Duodenal mucosa (tissue), 2 donors: ENCODE results near the gene ID2.

ENCODE experiments used
- H3K27ac ChIP-seq: one replicate; pipeline ENCODE4 v1.7.0; 2013; ENCODE audit warnings: low read depth, low read length
- H3K27me3 ChIP-seq, 2 donors: one replicate each; pipeline ENCODE4 v1.7.0; 2013; ENCODE audit warnings: low read length in 2 of 2, control low read depth in 1 of 2; ENCODE audit not compliant: insufficient read depth in 2 of 2, control insufficient read depth in 1 of 2
- H3K36me3 ChIP-seq, 2 donors: one replicate each; pipeline ENCODE4 v1.7.0; 2013; ENCODE audit warnings: low read length in 2 of 2, control low read depth in 1 of 2; ENCODE audit not compliant: insufficient read depth in 2 of 2, control insufficient read depth in 1 of 2
- H3K4me1 ChIP-seq, 2 donors: one replicate each; pipeline ENCODE4 v1.7.0; 2013; ENCODE audit warnings: low read length in 2 of 2, control low read depth in 1 of 2; ENCODE audit not compliant: insufficient read depth in 2 of 2, control insufficient read depth in 1 of 2
- H3K4me3 ChIP-seq, 2 donors: one replicate each; pipeline ENCODE4 v1.7.0; 2013; ENCODE audit warnings: low read length in 2 of 2, low read depth in 1 of 2
- H3K9ac ChIP-seq, 2 donors: one replicate each; pipeline ENCODE4 v1.7.0; 2013; ENCODE audit warnings: low read length in 2 of 2, low read depth in 1 of 2
- H3K9me3 ChIP-seq, 2 donors: one replicate each; pipeline ENCODE4 v1.7.0; 2013; ENCODE audit warnings: low read length in 2 of 2, control low read depth in 1 of 2; ENCODE audit not compliant: control insufficient read depth in 1 of 2

The ID2 gene

GRCh38 chr2:8648441-8649213, 33.2 kb upstream of the ID2 start:
- Histone ChIP-seq H3K27ac (no peak overlapping the region), H3K9me3 (no peaks in the 10 kb centered on the region), H3K36me3 (no peaks in the 10 kb centered on the region), H3K27me3 (no peaks in the 10 kb centered on the region), H3K4me3 (no peak overlapping the region), H3K9ac (no peak overlapping the region), H3K4me1 (no peaks in the 10 kb centered on the region)

DNA sequence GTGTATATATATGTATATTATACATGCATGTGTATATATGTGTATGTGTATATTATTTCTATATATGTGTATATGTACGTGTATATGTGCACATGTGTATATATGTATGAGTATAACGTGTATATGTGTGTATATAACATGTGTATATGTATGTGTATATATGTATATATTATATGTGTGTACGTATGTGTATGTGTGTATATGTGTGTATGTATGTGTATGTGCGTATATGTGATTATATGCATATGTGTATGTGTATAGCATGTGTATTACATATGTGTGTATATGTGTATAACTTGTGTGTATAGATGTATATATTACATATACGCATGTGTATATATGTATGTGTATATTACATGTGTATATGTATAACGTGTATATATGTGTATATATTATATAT, 32.1 kb upstream of the ID2 start:
- Histone ChIP-seq H3K27me3 (no peaks in the 10 kb centered on the region), H3K9me3 (no peaks in the 10 kb centered on the region), H3K4me1 (no peaks in the 10 kb centered on the region), H3K4me3 (no peak overlapping the region), H3K27ac (no peak overlapping the region), H3K36me3 (no peaks in the 10 kb centered on the region), H3K9ac (no peak overlapping the region)

DNA sequence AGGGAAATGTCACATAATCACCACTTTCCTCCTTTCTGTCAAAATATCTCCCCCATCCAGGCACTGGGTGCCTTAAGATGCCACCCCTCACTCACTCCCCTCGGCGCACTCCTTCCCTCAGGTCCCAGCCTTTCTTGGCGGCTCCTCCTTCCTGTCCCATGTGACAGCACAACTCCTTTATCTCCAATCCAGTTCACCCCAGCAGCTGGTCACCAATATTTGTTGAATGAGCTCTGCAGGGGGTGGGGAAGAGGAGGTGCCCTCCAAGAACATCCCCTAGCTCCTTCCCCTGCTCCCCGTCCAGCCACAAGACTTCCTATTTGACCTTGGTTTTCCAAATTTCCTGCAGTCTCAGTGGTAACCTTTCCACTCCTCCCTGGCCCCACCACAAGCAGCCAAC, 31.6 kb upstream of the ID2 start:
- no peaks in the 10 kb centered on the region for H3K4me1 ChIP-seq
- no peak overlapping the region for H3K27ac ChIP-seq
- no peaks in the 10 kb centered on the region for H3K36me3 ChIP-seq
- no peaks in the 10 kb centered on the region for H3K27me3 ChIP-seq
- no peaks in the 10 kb centered on the region for H3K9me3 ChIP-seq
- H3K9ac ChIP-seq = no peak overlapping the region
- no peak overlapping the region for H3K4me3 ChIP-seq

GRCh38 chr2:8652774-8653426, 29.0 kb upstream of the ID2 start:
- no peaks in the 10 kb centered on the region for H3K36me3 ChIP-seq
- H3K9me3 ChIP-seq = no peaks in the 10 kb centered on the region
- no peak overlapping the region for H3K27ac ChIP-seq
- H3K27me3 ChIP-seq = no peaks in the 10 kb centered on the region
- no peaks in the 10 kb centered on the region for H3K4me1 ChIP-seq
- no peak overlapping the region for H3K9ac ChIP-seq
- no peak overlapping the region for H3K4me3 ChIP-seq

DNA sequence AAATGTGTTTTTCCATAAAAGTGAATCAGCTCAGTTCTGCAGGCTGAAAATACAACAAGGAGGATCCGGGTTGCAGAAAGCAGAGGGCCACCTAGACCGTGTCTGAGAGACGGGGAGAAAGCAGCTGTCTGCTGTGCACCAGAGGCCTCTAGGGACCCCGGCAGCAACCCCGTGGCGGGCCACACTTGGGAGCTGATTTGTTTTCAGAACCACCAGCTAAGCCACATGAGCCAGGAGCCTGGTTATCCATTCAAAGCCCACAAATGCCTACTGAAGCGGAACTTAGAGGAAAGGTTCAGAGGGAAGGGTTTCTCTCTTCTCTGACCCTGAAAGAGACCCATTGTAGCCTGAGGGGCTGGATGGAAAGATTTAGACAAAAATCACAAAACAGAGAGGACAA, 28.4 kb upstream of the ID2 start:
- Histone ChIP-seq H3K4me3 (no peak overlapping the region), H3K4me1 (no peaks in the 10 kb centered on the region), H3K27ac (no peak overlapping the region), H3K27me3 (no peaks in the 10 kb centered on the region), H3K36me3 (no peaks in the 10 kb centered on the region), H3K9ac (no peak overlapping the region), H3K9me3 (no peaks in the 10 kb centered on the region)

DNA sequence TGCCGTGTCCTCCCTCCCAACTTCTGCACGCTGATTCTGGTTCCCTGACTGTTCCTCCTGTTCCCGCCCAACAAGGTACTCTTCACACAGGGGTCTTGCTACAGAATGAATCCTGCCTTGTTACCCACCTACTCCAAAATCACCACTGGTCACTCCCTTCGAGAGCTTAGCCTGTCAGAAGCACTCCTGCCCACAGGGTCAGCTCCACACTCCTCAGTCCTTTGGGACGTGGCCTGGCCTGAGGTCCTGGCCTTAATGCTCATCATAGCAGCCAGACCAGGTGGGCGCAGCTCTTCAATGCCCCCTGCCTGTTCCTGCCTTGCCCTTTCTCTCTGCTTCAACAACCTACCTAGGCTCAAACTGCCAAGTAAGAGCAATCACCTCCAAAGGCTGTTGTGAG, 27.8 kb upstream of the ID2 start:
- Histone ChIP-seq H3K27me3 (no peaks in the 10 kb centered on the region), H3K27ac (no peak overlapping the region), H3K4me1 (no peaks in the 10 kb centered on the region), H3K9me3 (no peaks in the 10 kb centered on the region), H3K9ac (no peak overlapping the region), H3K4me3 (no peak overlapping the region), H3K36me3 (no peaks in the 10 kb centered on the region)

- Histone ChIP-seq H3K4me1 (no peaks in the 10 kb centered on the region), H3K27ac (no peak overlapping the region), H3K4me3 (no peak overlapping the region), H3K27me3 (peaks cover 0 to 3% of the 10 kb centered on the region in 2 donors), H3K9me3 (no peaks in the 10 kb centered on the region), H3K9ac (no peak overlapping the region), H3K36me3 (no peaks in the 10 kb centered on the region)
Measured at GRCh38 chr2:8654483-8654882, 27.4 kb upstream of the ID2 start.

DNA sequence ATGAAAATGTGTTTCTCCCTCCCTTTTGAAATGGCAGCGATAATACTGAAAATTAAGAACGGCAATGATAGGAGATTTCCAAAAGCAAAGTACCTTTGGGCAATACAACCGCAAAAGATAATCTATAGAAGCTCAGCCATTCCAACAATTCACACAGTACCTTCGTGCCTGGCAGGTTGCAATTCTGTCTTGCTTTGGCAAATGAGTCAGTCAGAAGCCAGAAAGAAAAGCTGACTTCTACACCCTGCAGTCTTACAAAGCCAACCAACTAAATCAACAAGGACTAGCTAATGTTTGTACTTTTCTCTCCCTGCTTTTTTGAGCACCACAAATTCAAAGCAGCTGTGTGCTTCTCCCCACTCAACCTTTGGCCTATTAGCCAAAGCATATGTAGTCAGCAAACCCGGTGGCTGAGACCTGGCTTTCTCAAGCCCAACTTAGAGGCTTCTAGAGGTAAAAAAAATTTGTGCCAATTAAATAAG, 25.7 kb upstream of the ID2 start:
- H3K4me3 ChIP-seq = no peak overlapping the region
- H3K9ac ChIP-seq = no peak overlapping the region
- H3K9me3 ChIP-seq = no peaks in the 10 kb centered on the region
- no peaks in the 10 kb centered on the region for H3K36me3 ChIP-seq
- H3K4me1 ChIP-seq = no peaks in the 10 kb centered on the region
- peaks cover 0 to 6% of the 10 kb centered on the region in 2 donors for H3K27me3 ChIP-seq
- no peak overlapping the region for H3K27ac ChIP-seq

- Histone ChIP-seq H3K36me3 (no peaks in the 10 kb centered on the region), H3K9me3 (no peaks in the 10 kb centered on the region), H3K27me3 (peaks cover 0 to 6% of the 10 kb centered on the region in 2 donors), H3K4me1 (no peaks in the 10 kb centered on the region), H3K27ac (no peak overlapping the region), H3K9ac (no peak overlapping the region), H3K4me3 (no peak overlapping the region)
Measured at GRCh38 chr2:8656811-8657210, 25.0 kb upstream of the ID2 start.

DNA sequence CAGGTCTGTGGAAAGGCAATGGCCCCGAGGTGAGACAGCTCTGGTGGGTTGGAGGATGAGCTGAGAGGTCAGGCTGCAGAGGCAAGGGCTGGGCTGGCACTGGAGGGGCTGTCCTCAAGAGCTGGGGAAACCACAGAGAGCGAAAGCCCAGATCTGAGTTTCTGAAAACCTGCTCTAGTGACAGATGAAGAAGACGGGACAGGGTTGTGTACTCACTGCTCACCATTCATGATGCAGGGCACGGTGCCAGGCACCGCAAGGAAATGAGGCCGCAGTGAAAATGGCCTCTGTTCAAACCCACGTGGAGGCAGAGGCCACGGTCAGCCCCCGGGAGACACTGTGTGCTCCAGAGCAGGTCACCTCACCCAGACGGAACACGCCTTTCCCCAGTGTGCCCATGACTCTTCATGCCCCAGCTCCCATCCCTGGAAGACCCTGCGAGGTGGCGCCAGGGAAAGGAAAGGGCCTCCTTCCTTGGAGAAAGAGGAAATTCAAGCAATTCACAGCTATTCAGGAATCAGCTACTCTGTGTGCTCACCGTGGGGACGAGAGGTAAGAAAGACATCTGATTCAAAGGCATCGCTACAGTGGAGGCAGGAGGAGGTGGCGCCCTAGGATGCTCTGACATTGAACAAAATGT, 24.3 kb upstream of the ID2 start:
- peaks cover 0 to 6% of the 10 kb centered on the region in 2 donors for H3K27me3 ChIP-seq
- H3K9me3 ChIP-seq = no peaks in the 10 kb centered on the region
- no peak overlapping the region for H3K27ac ChIP-seq
- no peaks in the 10 kb centered on the region for H3K36me3 ChIP-seq
- no peak overlapping the region for H3K9ac ChIP-seq
- H3K4me1 ChIP-seq = no peaks in the 10 kb centered on the region
- no peak overlapping the region for H3K4me3 ChIP-seq
